Measurements from ENCODE around the gene AGXT. TPM values are rescaled to one million over a fixed set of nuclear protein-coding genes. Genes with fewer than 3 reads are reported as not detected.

Gene AGXT
- total RNA-seq, 4 donors from 2014 or later: 0.33 to 0.75 TPM; not detected in 2

GRCh38 chr2:240872317-240873097, 3.9 kb downstream of the AGXT start:
- TF ChIP-seq CTCF (IDR thresholded peaks at IDR 0.05; ENCODE audit: low read depth): no peak

- TF ChIP-seq CTCF (IDR thresholded peaks at IDR 0.05; ENCODE audit: low read depth): no peak
Measured at GRCh38 chr2:240873098-240873788, 4.6 kb downstream of the AGXT start.

- TF ChIP-seq CTCF (IDR thresholded peaks at IDR 0.05; ENCODE audit: low read depth): no peak
Measured at GRCh38 chr2:240873805-240874714, 5.4 kb downstream of the AGXT start.

- TF ChIP-seq CTCF (IDR thresholded peaks at IDR 0.05; ENCODE audit: low read depth): no peak
Measured at GRCh38 chr2:240874715-240875227, 6.1 kb downstream of the AGXT start.

GRCh38 chr2:240875228-240876034, 6.8 kb downstream of the AGXT start:
- TF ChIP-seq CTCF (IDR thresholded peaks at IDR 0.05; ENCODE audit: low read depth): no peak

- no peak for TF ChIP-seq CTCF (IDR thresholded peaks at IDR 0.05; ENCODE audit: low read depth)
Measured at GRCh38 chr2:240876035-240876474, 7.4 kb downstream of the AGXT start.

Data from subcutaneous adipose tissue (tissue), 4 donors.